Measurements from ENCODE around the gene MCOLN3.

MCOLN3 gene

DNA sequence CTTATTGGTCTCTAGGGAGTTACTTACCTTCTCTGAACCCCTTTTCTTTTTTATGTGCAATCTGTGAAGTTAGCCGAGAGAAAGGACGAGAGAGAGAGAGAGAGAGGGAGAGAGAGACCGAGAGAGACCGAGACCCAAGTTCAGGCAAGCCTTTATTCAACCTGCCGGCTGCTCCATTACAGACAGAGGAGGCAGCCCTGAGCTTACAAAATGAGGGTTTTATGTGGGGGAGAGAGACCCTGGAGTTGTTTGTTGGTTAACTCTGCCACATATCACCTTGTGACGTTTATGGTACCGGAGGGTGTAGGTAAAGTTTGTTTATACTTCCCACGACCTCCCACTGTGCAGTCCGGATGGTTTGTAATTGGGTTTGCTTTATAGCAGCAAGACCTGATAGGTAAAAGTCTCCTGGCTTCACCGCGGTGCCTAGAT, 1.5 kb upstream of the MCOLN3 start:
- Histone ChIP-seq H3K4me3 (ENCODE audit: low read depth in 1 of 2, low read length in 2 of 2) (no peak overlapping the region), H3K27me3 (ENCODE audit: control insufficient read depth in 1 of 2, insufficient read depth in 2 of 2, low read length in 2 of 2) (peaks cover 8 to 23% of the 10 kb centered on the region in 2 donors), H3K36me3 (ENCODE audit: control insufficient read depth in 1 of 2, insufficient read depth in 2 of 2, low read length in 2 of 2) (no peaks in the 10 kb centered on the region), H3K9ac (ENCODE audit: low read depth in 1 of 2, low read length in 2 of 2) (no peak overlapping the region), H3K4me1 (ENCODE audit: control insufficient read depth in 1 of 2, insufficient read depth in 2 of 2, low read length in 2 of 2) (peaks cover 6 to 9% of the 10 kb centered on the region in 2 donors), H3K9me3 (ENCODE audit: control insufficient read depth in 1 of 2, low read length in 2 of 2) (no peaks in the 10 kb centered on the region), H3K27ac (ENCODE audit: low read depth, low read length) (no peak overlapping the region)

GRCh38 chr1:85047472-85048295, 616 bp downstream of the MCOLN3 start:
- Histone ChIP-seq H3K9me3 (ENCODE audit: control insufficient read depth in 1 of 2, low read length in 2 of 2) (no peaks in the 10 kb centered on the region), H3K9ac (ENCODE audit: low read depth in 1 of 2, low read length in 2 of 2) (peak overlapping the region in 1 of 2 donors; percentile 51), H3K4me1 (ENCODE audit: control insufficient read depth in 1 of 2, insufficient read depth in 2 of 2, low read length in 2 of 2) (peaks cover 6 to 9% of the 10 kb centered on the region in 2 donors), H3K4me3 (ENCODE audit: low read depth in 1 of 2, low read length in 2 of 2) (peak overlapping the region; percentile 66 to 70), H3K27me3 (ENCODE audit: control insufficient read depth in 1 of 2, insufficient read depth in 2 of 2, low read length in 2 of 2) (peaks cover 8 to 23% of the 10 kb centered on the region in 2 donors), H3K36me3 (ENCODE audit: control insufficient read depth in 1 of 2, insufficient read depth in 2 of 2, low read length in 2 of 2) (no peaks in the 10 kb centered on the region), H3K27ac (ENCODE audit: low read depth, low read length) (no peak overlapping the region)

DNA sequence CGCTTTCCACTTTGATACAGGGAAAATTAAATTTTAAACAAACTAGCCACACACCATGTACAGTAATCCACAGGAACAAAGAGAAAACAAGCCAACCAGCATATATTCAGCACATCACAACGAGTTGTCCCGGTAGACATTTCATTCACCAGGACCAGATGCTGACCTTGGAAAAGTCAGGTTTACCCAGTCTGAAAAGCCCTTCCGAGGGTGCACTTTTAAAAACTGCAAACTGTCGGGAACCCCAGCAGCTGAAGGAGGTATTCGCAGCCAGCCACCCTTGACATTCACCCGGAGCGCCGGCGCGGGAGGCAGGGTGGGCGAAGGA, 1.2 kb downstream of the MCOLN3 start:
- peaks cover 8 to 23% of the 10 kb centered on the region in 2 donors for H3K27me3 ChIP-seq (ENCODE audit: control insufficient read depth in 1 of 2, insufficient read depth in 2 of 2, low read length in 2 of 2)
- peaks cover 6 to 9% of the 10 kb centered on the region in 2 donors for H3K4me1 ChIP-seq (ENCODE audit: control insufficient read depth in 1 of 2, insufficient read depth in 2 of 2, low read length in 2 of 2)
- H3K9me3 ChIP-seq (ENCODE audit: control insufficient read depth in 1 of 2, low read length in 2 of 2), result no peaks in the 10 kb centered on the region
- H3K4me3 ChIP-seq (ENCODE audit: low read depth in 1 of 2, low read length in 2 of 2), result peak overlapping the region; percentile 66 to 70
- H3K9ac ChIP-seq (ENCODE audit: low read depth in 1 of 2, low read length in 2 of 2), result no peak overlapping the region
- no peaks in the 10 kb centered on the region for H3K36me3 ChIP-seq (ENCODE audit: control insufficient read depth in 1 of 2, insufficient read depth in 2 of 2, low read length in 2 of 2)
- no peak overlapping the region for H3K27ac ChIP-seq (ENCODE audit: low read depth, low read length)

DNA sequence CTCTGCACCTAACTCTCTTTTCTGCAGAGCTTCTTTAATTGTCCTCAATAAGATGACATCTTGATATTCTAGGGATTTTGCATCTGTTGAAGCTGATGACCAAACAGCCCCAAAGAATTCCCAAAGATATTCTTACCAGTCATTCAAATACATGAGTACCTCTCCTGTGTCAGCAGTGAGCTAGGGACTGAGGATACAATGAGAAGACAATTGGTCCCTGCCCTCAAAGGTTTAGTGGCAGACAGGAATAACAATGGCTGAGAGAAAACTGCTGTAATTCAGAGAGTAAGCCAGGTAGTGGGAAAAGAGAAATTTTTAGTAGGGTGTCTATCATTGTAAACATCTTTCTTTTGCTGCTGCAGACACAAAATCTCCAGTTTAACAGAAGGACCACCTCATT, 5.9 kb downstream of the MCOLN3 start:
- Histone ChIP-seq H3K36me3 (ENCODE audit: control insufficient read depth in 1 of 2, insufficient read depth in 2 of 2, low read length in 2 of 2) (no peaks in the 10 kb centered on the region), H3K27me3 (ENCODE audit: control insufficient read depth in 1 of 2, insufficient read depth in 2 of 2, low read length in 2 of 2) (peaks cover 4 to 5% of the 10 kb centered on the region in 2 donors)

GRCh38 chr1:85041793-85042192, 6.5 kb downstream of the MCOLN3 start:
- no peak overlapping the region for H3K27ac ChIP-seq (ENCODE audit: low read depth, low read length)
- H3K9ac ChIP-seq (ENCODE audit: low read depth in 1 of 2, low read length in 2 of 2), result no peak overlapping the region
- H3K9me3 ChIP-seq (ENCODE audit: control insufficient read depth in 1 of 2, low read length in 2 of 2), result no peaks in the 10 kb centered on the region
- H3K36me3 ChIP-seq (ENCODE audit: control insufficient read depth in 1 of 2, insufficient read depth in 2 of 2, low read length in 2 of 2), result no peaks in the 10 kb centered on the region
- H3K27me3 ChIP-seq (ENCODE audit: control insufficient read depth in 1 of 2, insufficient read depth in 2 of 2, low read length in 2 of 2), result no peaks in the 10 kb centered on the region
- no peak overlapping the region for H3K4me3 ChIP-seq (ENCODE audit: low read depth in 1 of 2, low read length in 2 of 2)
- H3K4me1 ChIP-seq (ENCODE audit: control insufficient read depth in 1 of 2, insufficient read depth in 2 of 2, low read length in 2 of 2), result no peaks in the 10 kb centered on the region

More for the DNA sequence above, 5.9 kb downstream of the MCOLN3 start:
- Histone ChIP-seq H3K9ac (ENCODE audit: low read depth in 1 of 2, low read length in 2 of 2) (no peak overlapping the region), H3K4me1 (ENCODE audit: control insufficient read depth in 1 of 2, insufficient read depth in 2 of 2, low read length in 2 of 2) (peaks cover 0 to 4% of the 10 kb centered on the region in 2 donors), H3K27ac (ENCODE audit: low read depth, low read length) (no peak overlapping the region), H3K9me3 (ENCODE audit: control insufficient read depth in 1 of 2, low read length in 2 of 2) (no peaks in the 10 kb centered on the region), H3K4me3 (ENCODE audit: low read depth in 1 of 2, low read length in 2 of 2) (no peak overlapping the region)

DNA sequence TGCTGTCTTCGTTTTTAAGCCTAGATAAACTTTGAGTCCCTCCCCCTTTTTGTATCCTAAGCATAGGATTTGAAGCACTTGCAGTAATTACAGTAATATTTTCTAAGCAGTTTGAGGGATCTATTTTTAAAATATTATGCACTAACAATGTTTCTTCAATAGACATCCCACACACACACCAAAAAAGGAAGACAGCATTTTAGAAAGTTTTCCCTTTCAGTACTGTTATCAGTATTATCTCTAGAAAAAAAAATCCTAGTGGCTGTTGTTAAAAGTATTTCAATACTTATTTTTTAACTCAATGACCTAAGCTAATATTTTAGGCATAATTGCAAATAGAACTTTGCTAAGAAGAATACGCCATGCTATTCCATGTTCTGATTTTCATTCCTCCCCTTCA, 15.1 kb downstream of the MCOLN3 start:
- Histone ChIP-seq H3K27ac (ENCODE audit: low read depth, low read length) (no peak overlapping the region), H3K36me3 (ENCODE audit: control insufficient read depth in 1 of 2, insufficient read depth in 2 of 2, low read length in 2 of 2) (no peaks in the 10 kb centered on the region), H3K27me3 (ENCODE audit: control insufficient read depth in 1 of 2, insufficient read depth in 2 of 2, low read length in 2 of 2) (no peaks in the 10 kb centered on the region), H3K9me3 (ENCODE audit: control insufficient read depth in 1 of 2, low read length in 2 of 2) (no peaks in the 10 kb centered on the region), H3K4me3 (ENCODE audit: low read depth in 1 of 2, low read length in 2 of 2) (no peak overlapping the region), H3K4me1 (ENCODE audit: control insufficient read depth in 1 of 2, insufficient read depth in 2 of 2, low read length in 2 of 2) (no peaks in the 10 kb centered on the region), H3K9ac (ENCODE audit: low read depth in 1 of 2, low read length in 2 of 2) (no peak overlapping the region)

DNA sequence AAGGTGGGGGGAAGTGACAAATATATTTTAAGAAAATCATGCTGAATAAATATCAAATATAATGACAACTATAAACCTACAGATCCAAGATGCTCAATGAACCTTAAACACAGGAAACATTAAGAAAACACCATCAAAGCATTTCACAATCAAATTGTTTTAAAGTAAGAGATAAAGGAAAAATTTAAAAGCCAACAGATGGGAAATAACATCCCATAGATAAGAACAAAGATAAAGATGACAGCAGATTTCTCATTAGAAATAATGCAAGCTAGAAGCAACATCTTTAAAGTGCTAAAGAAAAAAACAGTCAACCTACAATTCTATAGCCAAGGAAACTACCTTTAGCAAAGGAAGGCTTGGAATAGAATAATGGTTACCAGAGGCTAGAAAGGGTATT, 17.8 kb downstream of the MCOLN3 start:
- Histone ChIP-seq H3K4me3 (ENCODE audit: low read depth in 1 of 2, low read length in 2 of 2) (no peak overlapping the region), H3K27ac (ENCODE audit: low read depth, low read length) (no peak overlapping the region), H3K9ac (ENCODE audit: low read depth in 1 of 2, low read length in 2 of 2) (no peak overlapping the region), H3K27me3 (ENCODE audit: control insufficient read depth in 1 of 2, insufficient read depth in 2 of 2, low read length in 2 of 2) (no peaks in the 10 kb centered on the region), H3K36me3 (ENCODE audit: control insufficient read depth in 1 of 2, insufficient read depth in 2 of 2, low read length in 2 of 2) (no peaks in the 10 kb centered on the region), H3K9me3 (ENCODE audit: control insufficient read depth in 1 of 2, low read length in 2 of 2) (no peaks in the 10 kb centered on the region), H3K4me1 (ENCODE audit: control insufficient read depth in 1 of 2, insufficient read depth in 2 of 2, low read length in 2 of 2) (no peaks in the 10 kb centered on the region)

DNA sequence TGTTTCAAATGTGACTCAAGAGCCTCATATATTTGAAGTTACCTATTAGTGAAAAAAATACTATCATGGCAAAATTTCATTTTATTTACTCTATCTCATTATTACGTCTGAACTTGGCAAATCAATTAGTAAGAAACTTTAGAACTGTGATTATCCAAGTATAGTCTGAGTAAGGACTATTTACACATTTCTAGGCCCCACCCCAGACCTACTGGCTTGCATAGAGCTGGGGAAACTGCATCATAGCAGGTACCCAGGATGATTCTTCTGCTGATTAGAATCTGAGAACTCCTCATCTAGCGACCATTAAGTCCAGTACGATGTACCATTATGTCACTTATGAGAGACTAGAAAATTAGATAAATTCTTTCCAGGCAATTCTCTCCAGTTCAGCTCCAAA, 20.1 kb downstream of the MCOLN3 start:
- H3K4me1 ChIP-seq (ENCODE audit: control insufficient read depth in 1 of 2, insufficient read depth in 2 of 2, low read length in 2 of 2), result no peaks in the 10 kb centered on the region
- no peaks in the 10 kb centered on the region for H3K27me3 ChIP-seq (ENCODE audit: control insufficient read depth in 1 of 2, insufficient read depth in 2 of 2, low read length in 2 of 2)
- no peak overlapping the region for H3K4me3 ChIP-seq (ENCODE audit: low read depth in 1 of 2, low read length in 2 of 2)
- H3K27ac ChIP-seq (ENCODE audit: low read depth, low read length), result no peak overlapping the region
- no peak overlapping the region for H3K9ac ChIP-seq (ENCODE audit: low read depth in 1 of 2, low read length in 2 of 2)
- no peaks in the 10 kb centered on the region for H3K36me3 ChIP-seq (ENCODE audit: control insufficient read depth in 1 of 2, insufficient read depth in 2 of 2, low read length in 2 of 2)
- no peaks in the 10 kb centered on the region for H3K9me3 ChIP-seq (ENCODE audit: control insufficient read depth in 1 of 2, low read length in 2 of 2)

GRCh38 chr1:85027242-85027983, 20.9 kb downstream of the MCOLN3 start:
- Histone ChIP-seq H3K4me3 (ENCODE audit: low read depth in 1 of 2, low read length in 2 of 2) (no peak overlapping the region), H3K9me3 (ENCODE audit: control insufficient read depth in 1 of 2, low read length in 2 of 2) (no peaks in the 10 kb centered on the region), H3K36me3 (ENCODE audit: control insufficient read depth in 1 of 2, insufficient read depth in 2 of 2, low read length in 2 of 2) (no peaks in the 10 kb centered on the region), H3K4me1 (ENCODE audit: control insufficient read depth in 1 of 2, insufficient read depth in 2 of 2, low read length in 2 of 2) (no peaks in the 10 kb centered on the region), H3K27ac (ENCODE audit: low read depth, low read length) (no peak overlapping the region), H3K27me3 (ENCODE audit: control insufficient read depth in 1 of 2, insufficient read depth in 2 of 2, low read length in 2 of 2) (no peaks in the 10 kb centered on the region), H3K9ac (ENCODE audit: low read depth in 1 of 2, low read length in 2 of 2) (no peak overlapping the region)

- H3K27me3 ChIP-seq (ENCODE audit: control insufficient read depth in 1 of 2, insufficient read depth in 2 of 2, low read length in 2 of 2), result no peaks in the 10 kb centered on the region
- no peak overlapping the region for H3K4me3 ChIP-seq (ENCODE audit: low read depth in 1 of 2, low read length in 2 of 2)
- no peak overlapping the region for H3K9ac ChIP-seq (ENCODE audit: low read depth in 1 of 2, low read length in 2 of 2)
- no peak overlapping the region for H3K27ac ChIP-seq (ENCODE audit: low read depth, low read length)
- no peaks in the 10 kb centered on the region for H3K4me1 ChIP-seq (ENCODE audit: control insufficient read depth in 1 of 2, insufficient read depth in 2 of 2, low read length in 2 of 2)
- H3K36me3 ChIP-seq (ENCODE audit: control insufficient read depth in 1 of 2, insufficient read depth in 2 of 2, low read length in 2 of 2), result peaks cover 0 to 4% of the 10 kb centered on the region in 2 donors
- H3K9me3 ChIP-seq (ENCODE audit: control insufficient read depth in 1 of 2, low read length in 2 of 2), result no peaks in the 10 kb centered on the region
Observed at GRCh38 chr1:85025940-85026339, 22.4 kb downstream of the MCOLN3 start.

Data from duodenal mucosa (tissue), 2 donors.